Mesenteric fat pad (tissue), 1 donor: ENCODE data around the gene TMEM163. TPM values are rescaled to one million over a fixed set of nuclear protein-coding genes. Genes with fewer than 3 reads are reported as not detected.
"Not testable (repeated sequence)": the region's sequence is repeated elsewhere in the genome, so short reads cannot be mapped to it uniquely, and the experiment has no call there.

Source experiments
- DNase-seq: peaks from one replicate; pipeline ENCODE4 v3.0.0-alpha.2; 2020; ENCODE audit warnings: low spot score
- total RNA-seq: library from RNA; stranded (reverse); fragmentation: NEBNext Ultra II Directional; extraction: Animal tissue kit (Norgen Biotek cat#: 25700); gene quantifications from one replicate; pipeline ENCODE4 v1.2.1, GENCODE V29; 2021
- donor health status: DM: yes; HTN: yes; CAD: no.

The TMEM163 gene
- total RNA-seq, 1 donor from 2014 or later, result 1.9 TPM

DNA sequence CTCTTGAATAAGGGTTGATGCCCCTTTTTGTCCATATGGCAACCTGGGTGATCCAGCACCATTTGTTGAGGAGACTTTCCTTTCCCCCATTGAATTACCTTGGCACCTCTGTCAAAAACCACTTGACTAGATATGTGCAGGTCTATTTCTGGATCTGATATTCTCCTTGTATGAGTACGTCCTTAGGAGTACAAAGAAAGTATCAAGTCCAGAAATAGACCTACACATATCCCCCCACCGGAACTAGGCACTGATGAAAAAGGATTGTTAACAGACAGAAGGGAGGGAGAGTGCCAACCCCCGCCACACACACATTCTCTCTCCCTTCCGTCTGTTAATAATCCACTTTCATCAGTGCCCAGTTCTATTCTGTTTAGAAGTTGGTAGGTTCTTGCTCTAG, 225.0 kb downstream of the TMEM163 start:
- no peak for DNase-seq

DNA sequence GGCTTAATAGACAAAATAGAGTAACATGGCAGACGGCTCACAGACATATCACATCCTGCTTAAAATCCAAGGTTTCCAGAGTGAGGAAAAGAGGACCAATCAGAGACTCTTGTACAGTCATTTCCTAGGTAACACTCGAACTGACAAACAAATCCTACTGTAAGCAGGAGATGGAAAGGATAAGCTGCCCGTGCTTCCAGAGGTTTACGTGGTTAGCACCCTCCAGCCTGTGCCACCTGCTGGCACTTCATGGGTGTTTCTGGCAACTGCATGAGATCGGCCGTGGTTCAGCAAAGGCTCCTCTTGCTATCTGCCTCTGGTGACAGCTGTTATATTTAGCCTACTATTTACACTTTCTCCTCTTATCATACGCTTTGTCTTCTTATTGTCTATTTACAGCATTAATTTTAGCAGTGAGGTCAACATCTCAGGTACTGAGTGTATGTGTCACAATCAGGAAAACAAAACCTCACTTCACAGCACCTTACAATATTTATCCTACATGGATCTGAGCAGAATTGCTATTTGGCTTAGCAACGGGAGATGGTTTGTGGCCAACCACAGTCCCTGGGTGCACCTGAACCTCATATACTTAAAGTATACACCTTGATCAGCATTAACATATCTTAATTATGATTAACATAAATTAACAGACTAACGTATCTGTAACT, 226.9 kb downstream of the TMEM163 start:
- DNase-seq, result no peak

DNA sequence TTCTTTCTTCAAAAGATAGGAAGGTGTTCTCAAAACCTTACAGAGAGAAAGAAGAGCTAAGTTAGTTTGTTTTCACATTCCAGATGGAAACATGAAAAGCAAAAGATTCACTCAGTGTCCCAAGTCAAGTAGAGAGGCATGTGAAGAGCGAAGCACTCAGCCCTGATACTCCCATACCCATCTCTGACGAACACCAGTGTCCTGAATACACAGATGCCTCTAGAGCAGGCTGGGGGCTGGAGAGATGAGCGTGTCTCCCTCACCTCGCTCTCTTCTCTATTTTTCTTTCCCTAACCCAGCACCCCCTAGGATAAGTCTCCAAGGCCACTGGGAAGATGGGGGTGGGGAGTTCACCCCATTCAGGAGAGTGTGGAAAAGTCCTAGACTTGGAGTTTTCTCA, 227.8 kb downstream of the TMEM163 start:
- DNase-seq, result no peak

DNA sequence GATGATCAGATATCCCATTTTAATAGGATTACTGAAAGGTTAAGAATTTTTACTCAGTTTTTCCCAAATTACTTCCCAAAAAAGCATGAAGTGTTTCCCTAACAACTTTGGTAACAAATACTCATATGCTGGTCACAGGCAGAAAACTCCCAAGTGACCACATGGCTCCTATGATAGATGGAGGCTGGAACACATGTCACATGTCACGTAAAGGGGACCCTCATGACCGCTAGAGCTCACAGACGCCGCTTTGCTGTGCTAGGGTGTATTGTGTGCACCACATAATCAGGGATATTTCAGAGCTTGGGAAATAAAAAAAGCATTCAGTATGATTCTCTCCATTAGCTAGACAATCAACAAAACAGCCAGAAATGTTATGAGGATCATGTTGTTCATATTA, 228.2 kb downstream of the TMEM163 start:
- DNase-seq, result no peak

DNA sequence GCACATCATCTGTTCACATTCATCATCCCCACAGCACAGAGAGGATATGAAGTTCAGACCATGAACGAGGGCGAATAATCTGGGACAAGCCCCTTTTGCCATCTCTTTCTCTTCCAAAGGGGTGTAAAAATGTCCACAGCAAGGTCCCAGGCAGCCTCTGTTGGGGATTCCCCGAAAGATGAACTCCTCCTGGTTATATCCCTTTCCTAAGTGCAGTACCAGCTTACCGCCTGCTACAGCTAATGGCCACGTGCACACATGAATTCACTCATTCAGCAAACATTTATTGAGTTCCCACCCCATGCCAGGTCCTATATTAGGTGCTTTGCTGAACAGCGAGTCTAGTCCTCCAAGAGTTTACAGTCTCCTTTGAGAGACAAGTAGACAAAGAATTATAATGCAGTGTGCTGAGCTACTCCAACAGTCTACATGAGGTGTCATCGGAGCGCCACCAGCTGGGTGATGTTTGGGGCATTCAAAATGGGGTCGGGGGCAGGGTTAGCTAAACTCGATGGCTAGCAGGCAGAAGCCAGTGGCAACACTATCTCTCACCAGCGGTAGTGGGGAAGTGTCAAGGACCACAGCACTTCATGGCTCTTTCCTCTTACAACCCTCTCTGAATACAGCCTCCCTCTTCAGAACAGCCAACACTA, 228.9 kb downstream of the TMEM163 start:
- no peak for DNase-seq

DNA sequence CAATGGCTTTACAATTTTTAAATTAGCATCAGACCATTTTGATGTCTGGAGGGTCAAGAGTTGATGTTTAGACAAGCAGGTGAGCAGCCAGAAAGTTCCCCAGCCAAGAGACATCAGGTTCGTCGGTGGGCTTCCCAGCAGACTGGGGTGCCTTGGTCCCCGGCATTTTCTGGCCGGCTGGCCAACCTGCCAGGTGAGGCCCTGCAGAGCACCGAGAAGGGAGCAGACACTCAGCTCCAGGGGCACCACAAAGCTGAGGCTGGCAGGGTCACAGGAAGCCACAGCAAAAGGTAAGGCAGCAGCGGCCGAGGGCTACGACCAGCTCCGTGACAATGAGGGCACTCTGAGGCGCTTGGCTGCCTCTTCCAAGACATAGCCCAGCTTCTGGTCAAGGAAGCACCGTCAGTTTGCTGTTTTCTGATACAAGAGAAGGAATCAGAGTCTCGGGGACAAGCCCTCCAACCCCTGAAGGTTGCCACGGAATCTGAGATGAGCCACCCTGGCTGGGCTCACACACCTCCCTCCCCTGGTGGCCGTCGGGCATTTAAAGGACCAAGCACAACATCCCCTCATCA, 235.9 kb downstream of the TMEM163 start:
- DNase-seq, result no peak

DNA sequence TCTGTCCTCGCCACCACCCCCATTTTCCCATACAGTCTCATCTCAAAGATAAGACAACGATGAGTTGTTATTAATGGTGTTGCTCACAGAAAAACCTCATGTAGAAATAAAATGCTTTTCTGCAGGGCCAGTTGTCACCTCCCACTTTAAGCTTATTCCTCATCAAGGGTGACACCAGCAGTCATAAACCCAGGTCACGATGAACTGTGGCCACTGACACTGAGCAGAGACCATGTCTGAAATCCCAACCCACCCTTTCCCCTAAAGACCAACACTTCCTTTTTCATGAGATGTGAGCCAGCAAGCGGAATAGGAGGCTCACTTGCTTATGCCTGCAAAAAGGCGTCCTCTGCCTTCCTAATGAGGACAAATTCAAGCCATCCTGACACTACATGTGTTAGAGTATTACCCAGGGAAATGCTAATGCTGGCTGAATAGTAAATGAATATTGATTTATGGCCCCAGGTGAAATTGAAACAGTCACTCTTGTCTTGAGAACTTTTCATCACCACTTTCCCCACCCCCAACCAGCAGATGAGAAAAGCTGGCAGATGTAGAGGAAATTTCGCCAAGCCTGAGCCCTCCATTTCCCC, 236.6 kb downstream of the TMEM163 start:
- DNase-seq, result no peak

DNA sequence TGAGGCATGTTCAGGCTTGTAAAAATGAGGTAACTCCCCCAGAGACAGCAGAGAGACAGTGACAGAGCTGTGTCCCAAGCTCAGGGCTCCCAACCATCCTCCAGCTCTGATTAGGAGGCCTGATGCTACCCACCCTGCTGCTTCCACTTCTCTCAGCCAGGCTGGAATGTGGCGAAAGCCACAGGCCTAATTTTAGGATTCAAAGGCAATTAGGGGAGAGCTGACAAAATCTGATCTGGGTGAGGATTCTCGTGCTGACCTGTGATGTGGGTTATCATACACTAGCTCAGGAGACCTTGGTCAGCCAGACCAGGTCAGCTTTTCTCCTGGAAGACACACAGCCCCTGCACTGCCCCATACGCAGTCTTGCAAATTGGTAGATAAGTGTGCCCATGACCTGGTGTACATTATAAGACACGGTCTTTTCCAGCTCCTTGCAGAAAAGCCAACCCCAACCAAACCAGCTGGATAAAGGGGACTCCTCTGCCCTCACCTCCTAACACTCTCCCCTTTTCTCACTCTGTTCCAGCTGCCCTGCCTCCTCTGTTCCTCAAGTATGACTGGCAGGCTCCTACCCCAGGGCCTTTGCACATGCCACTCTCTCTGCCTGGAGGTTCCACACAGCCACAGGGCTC, 239.0 kb downstream of the TMEM163 start:
- no peak for DNase-seq

DNA sequence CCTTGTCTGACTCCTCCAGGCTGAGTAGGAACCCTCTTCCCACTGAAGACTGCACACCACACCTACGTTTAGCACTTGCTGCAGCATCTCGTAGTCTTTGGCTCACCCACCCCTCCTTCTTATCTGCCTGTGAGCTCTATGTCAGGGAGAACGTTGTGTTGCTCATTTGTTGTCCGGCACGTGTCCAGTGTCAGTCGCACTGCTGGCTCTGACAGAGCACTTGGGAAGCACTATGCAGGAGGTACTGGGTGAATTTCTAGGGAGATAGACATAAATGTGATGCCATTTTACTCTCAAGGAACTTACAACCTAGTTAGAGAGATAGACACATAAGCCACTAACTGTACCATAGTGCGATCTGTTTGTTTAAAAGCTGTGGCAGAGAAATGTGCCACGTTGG, 241.8 kb downstream of the TMEM163 start:
- DNase-seq, result not testable (repeated sequence)

DNA sequence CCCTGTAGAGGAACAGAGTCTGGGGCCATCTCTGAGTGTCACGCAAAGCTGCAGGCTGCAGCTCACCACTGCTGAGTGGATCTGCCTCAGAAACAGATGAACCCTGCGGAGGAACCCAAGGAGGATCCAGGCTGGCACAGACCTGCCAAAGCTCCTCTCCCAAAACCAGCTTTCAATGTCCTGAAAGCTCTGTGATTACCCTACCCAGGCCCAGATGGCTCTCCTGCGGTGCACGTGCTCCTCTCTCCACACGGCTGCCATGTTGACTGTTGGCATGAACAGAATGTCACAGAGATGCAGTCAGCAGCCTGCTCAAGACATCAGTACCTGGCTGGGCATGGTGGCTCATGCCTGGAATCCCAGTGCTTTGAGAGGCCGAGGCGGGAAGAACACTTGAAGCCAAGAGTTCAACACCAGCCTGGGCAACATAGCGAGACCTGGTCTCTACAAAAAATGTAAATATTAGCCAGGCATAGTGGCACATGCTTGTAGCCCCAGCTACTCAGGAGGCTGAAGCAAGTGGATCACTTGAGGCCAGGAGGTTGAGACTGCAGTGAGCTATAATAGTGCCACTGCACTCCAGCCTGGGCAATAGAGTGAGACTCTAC, 248.1 kb downstream of the TMEM163 start:
- DNase-seq, result peak; percentile 51

DNA sequence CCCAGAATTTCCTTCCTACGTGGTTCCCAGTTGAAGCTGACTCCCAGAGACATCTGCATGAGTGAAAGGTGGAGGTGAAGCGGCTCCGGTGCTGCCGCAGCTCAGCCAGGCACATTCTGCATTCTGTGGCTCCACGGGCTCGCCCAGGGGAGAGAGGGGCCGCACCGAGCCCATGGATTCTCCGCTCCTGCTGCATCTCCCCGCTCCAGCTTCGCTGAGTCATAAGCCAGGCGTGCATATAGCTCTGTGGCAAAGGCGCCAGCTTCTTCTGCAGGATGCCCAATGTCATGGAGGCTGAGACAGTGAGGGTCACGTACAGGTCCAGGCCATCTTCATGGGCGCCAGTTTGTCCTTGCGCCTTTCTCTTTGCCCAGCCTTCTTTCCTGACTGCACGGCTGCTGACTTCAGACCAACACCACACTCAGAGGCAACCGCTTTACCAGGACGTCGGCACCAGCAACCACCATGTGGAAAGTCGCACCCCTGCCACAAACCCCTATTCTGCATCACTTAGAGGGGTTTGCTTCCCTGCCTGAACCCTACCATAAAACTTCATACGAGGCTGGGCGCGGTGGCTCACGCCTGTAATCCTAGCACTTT, 249.2 kb downstream of the TMEM163 start:
- peak; percentile 35 for DNase-seq

DNA sequence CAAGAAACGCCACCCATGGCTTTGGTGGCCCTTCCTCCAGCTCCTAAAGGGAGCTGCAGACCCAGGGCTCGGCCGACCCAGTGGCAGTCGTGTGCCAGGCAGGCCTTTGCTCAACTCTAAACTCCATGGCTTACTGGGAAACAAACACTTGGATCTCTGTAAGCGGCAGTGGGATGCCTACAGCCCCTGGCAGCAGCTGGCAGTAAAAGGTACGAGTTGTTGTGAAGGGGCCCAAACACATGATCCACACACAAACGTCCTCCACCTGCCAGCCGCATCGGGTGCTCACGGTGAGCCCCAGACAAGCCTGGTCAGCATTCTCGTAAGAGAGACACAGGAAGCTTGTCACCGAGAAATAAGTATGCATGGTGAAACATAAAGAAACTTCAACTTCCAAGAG, 250.0 kb downstream of the TMEM163 start:
- DNase-seq, result no peak

DNA sequence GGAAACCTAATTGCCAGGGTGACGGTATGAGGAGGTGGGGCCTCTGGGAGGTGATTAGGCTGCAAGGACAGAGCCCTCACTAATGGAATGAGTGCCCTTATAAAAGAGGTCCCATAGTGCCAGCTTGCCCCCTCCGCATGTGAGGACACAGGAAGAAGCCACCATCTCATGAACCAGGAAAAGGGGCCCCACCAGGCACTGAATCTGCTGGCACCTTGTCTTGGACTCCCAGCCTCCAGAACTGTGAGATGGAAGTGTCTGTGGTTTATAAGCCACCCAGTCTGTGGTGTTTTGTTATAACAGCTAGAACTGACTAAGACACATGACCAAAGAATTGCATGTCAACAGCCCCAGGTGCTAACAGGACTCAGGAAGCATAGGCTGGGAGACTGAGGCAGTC, 250.6 kb downstream of the TMEM163 start:
- no peak for DNase-seq

DNA sequence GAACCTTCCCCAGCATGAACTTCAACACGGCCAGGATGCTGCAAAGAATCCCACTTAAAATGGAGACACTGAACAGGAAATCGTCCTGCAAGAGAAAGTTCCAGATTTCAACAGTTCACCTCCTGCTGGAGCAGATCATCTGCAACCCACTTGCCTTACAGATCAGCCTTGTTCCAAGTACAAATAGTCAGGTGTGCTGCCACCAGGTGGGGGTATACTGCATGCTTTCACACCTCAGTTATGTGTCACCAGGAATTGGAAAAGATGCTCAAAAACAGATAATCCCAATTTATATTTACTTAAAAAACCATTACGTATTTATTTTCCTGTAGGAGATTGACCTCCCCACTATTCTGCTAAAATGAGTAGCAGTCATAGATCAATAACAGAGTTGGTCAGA, 252.7 kb downstream of the TMEM163 start:
- DNase-seq, result peak; percentile 30

DNA sequence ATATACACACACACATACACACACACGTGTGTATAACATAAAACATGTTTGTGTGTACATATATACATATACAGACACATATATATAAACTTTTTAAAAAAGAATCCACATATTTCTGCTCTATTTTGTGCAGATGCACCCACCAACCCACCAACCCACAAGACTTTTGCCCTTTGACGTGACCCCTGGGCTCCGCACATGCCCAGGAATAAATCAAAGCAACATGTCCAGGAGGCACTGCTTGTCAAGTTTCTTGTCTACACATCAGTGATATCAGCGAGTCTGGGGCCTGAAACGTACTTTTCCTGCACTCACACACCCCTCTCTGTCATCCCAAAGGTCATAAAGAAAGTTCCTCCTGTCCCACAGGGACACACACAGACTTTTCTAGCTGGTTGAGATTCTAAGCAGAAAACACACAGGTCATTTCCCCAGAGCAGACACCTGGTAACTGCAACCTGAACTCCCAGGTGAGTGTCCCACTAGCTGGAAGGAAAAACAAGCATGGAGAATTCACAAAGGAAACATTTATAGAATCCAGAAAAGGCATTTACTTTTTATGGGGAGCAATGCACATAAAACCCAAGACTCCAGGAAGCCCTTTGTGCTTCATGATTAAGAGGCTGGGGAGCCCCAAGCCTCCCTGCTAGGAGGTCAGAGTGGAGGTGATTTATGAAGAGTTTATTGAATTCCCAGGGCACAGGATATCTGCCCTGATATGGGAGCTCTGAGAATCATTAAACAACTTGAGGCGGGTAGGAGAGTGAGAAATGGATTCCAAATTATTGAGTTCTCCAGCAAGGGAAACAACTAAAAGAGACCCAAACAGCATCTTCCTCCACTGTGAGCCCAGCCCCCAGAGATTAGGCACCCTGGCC, 253.3 kb downstream of the TMEM163 start:
- DNase-seq, result peak; percentile 64

DNA sequence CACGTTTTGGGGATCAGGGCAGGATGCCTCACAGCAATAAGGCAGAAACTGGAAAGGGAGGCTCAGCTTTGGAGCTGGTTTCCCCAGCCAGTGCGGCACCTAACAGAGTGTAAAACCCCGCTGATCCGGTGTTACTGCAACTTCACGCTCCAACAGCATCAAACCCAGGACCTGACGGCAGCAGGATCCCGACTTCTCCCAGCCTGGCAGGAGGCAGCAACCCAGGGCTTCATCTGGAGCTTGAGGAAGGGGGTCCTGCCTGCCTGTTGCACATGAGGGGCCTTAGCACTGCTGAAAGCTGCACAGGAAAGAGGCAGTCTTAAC, 255.1 kb downstream of the TMEM163 start:
- peak; percentile 77 for DNase-seq

DNA sequence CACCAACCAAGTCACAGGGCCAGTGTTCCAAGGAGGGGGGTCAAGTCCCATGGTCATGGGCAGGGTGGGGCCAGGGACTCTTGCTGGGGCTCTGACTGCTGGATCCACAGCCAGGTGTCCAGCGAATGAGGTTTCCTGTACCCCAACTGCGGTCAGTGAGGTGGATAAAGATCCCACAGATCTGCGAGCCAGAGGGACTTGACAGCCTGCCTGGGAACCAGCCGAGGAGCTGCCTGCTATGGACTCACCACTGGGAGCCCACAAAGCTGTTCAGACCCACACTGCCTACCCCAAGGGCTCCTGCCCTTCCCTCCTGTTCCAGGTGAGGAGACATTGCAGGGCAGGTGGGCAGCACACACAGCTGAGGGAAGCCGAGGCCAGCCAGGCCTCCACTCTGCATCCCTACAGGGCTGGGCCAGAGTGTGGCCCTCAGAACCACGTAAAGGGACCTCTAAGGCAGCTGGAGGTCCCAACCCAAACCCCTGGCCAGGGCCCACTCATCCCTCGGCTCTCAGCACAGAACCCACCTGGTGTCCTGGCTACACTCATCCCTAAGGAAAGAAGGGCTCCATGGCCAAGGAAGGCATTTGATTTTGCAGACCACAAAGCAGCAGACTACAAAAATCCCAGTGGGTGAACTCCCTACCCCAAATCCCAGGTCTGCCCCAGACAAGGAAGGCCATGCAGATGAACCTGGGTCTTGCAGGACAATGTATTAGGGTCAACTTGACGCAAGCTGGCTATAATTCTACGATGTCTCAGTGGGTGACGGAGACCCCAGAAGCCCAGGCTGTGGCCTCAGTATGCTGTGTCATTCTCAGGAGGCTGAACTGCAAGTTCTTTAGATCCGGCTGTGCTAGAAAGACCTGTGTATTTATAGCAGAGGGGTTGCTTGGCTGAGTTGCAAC, 255.8 kb downstream of the TMEM163 start:
- peak; percentile 78 for DNase-seq

DNA sequence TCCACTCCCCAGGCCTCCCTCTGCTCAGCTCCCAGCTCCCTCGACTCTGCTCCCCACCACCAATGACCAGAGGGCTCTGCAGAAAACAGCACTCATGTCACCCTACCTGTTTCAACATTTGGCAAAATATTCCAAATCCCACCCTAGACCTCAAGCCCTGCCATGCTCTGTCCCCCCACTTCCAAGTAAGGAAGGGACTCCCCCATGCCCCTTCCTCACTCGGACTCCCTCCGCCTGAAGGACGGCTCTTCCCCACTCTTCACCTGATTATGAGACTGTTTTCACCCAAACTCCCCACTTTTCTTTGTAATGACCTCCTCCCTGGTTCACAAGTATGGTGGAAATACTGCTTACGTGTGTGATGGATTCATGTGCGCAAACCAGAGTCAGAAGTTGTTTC, 256.5 kb downstream of the TMEM163 start:
- DNase-seq, result peak; percentile 65

DNA sequence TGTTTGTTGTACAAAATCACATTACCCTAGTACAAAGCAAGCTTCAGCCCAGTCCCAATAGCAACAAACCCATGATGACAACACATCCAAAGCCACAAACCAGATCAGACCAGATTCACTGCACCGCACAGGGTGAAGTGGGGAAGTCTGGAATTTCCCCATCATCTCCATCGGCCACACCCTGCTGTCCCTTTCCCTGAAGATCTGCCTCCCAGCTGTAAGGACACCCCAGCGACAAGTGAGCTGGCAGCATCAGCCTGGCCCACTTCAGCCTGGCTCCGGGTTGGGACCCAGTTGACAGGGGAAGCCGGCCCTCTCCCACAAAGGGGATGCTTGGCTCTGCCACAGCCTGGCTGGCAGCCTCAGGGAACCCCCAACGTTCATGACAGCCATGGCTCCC, 257.3 kb downstream of the TMEM163 start:
- DNase-seq, result peak; percentile 67
